NCI-H524 treated with DMSO at 0.1 percent for 48 hours (cell line): ENCODE results near the gene FSTL4.

Source experiments
- DNase-seq: peaks from one replicate; lab custom pipeline; 2025; lab: John Stamatoyannopoulos, UW

Gene FSTL4

GRCh38 chr5:133321286-133321832 is 291.0 kb downstream of the FSTL4 start:
- DNase-seq, result no peak

GRCh38 chr5:133319905-133320520 is 292.3 kb downstream of the FSTL4 start:
- no peak for DNase-seq

- no peak for DNase-seq
These were observed 293.1 kb downstream of the FSTL4 start for GRCh38 chr5:133319244-133319643.

GRCh38 chr5:133317558-133317957 is 294.8 kb downstream of the FSTL4 start:
- DNase-seq, result no peak

GRCh38 chr5:133316346-133317343 is 295.7 kb downstream of the FSTL4 start:
- DNase-seq, result no peak

GRCh38 chr5:133314086-133314485 is 298.3 kb downstream of the FSTL4 start:
- DNase-seq, result no peak

GRCh38 chr5:133311176-133311575 is 301.2 kb downstream of the FSTL4 start:
- no peak for DNase-seq

GRCh38 chr5:133309984-133310621 is 302.2 kb downstream of the FSTL4 start:
- no peak for DNase-seq

GRCh38 chr5:133309166-133309795 is 303.1 kb downstream of the FSTL4 start:
- DNase-seq, result no peak

- DNase-seq, result no peak
These were observed 305.1 kb downstream of the FSTL4 start for GRCh38 chr5:133307275-133307674.

GRCh38 chr5:133304707-133305216 is 307.6 kb downstream of the FSTL4 start:
- DNase-seq, result no peak

- no peak for DNase-seq
These were observed 308.2 kb downstream of the FSTL4 start for GRCh38 chr5:133304178-133304577.

- no peak for DNase-seq
These were observed 309.0 kb downstream of the FSTL4 start for GRCh38 chr5:133303298-133303697.

- DNase-seq, result no peak
These were observed 312.6 kb downstream of the FSTL4 start for GRCh38 chr5:133299728-133300127.

GRCh38 chr5:133299021-133299420 is 313.3 kb downstream of the FSTL4 start:
- DNase-seq, result peak; percentile 21

- no peak for DNase-seq
These were observed 313.9 kb downstream of the FSTL4 start for GRCh38 chr5:133298447-133298846.

GRCh38 chr5:133297293-133297692 is 315.0 kb downstream of the FSTL4 start:
- peak; percentile 70 for DNase-seq

- no peak for DNase-seq
These were observed 315.7 kb downstream of the FSTL4 start for GRCh38 chr5:133296624-133297023.

GRCh38 chr5:133295520-133295919 is 316.8 kb downstream of the FSTL4 start:
- no peak for DNase-seq

GRCh38 chr5:133294380-133294779 is 318.0 kb downstream of the FSTL4 start:
- no peak for DNase-seq

- no peak for DNase-seq
These were observed 318.4 kb downstream of the FSTL4 start for GRCh38 chr5:133293960-133294359.

GRCh38 chr5:133292300-133292699 is 320.0 kb downstream of the FSTL4 start:
- no peak for DNase-seq
